Stimulated activated CD4-positive, alpha-beta T cell treated with anti-CD3 and anti-CD28 coated beads, Interleukin-1b, Interleukin-23, amount 100 ng/mL, for 1 hour (primary cell): ENCODE measurements around the gene R3HDM4.
A peak's percentile ranks its signal among the peaks of the same experiment; 100 is the strongest.

Experiments used
- DNase-seq, 2 donors: peaks; one replicate each; pipeline ENCODE4 v3.0.0-alpha.2; 2020; ENCODE audit warnings: low read depth in 2 of 2

Gene R3HDM4

DNA sequence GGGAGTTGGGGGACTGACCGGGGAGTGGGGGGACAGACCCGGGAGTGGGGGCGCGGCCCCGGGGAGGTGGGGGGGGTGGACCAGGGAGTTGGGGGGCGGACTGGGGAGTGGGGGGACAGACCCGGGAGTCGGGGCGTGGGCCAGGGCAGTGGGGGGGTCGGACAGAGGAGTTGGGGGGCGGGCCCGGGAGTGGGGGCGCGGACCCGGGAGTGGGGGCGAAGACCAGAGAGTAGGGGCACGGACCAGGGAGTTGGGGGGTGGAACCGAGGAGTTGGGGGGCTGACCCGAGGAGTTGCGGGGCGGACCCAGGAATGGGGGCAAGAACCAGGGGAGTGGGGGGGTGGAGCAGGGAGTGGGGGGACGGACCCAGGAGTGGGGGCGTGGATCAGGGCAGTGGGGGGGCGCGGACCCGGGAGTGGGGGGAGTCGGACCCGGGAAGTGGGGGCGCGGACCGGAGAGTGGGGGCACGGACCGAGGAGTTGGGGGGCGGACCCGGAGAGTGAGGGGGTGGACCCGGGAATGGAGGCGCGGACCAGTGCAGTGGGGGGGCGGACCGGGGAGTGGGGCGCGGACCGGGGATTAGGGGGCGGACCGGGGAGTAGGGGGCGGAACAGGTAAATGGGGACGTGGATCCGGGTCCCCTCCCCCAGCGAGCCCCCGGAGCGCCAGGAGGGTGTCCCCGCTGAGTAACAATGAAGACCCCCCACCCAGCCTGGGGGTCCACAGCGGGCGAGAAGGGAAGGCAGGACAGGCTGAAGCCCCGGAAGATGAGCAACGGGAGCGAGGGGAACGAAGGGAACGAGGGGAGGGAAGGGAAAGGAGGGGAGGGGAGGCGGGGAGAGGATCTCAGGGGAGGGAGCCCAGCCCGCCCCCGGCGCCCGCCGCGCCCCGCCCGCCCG lies 589 bp downstream of the R3HDM4 start:
- no peak for DNase-seq

DNA sequence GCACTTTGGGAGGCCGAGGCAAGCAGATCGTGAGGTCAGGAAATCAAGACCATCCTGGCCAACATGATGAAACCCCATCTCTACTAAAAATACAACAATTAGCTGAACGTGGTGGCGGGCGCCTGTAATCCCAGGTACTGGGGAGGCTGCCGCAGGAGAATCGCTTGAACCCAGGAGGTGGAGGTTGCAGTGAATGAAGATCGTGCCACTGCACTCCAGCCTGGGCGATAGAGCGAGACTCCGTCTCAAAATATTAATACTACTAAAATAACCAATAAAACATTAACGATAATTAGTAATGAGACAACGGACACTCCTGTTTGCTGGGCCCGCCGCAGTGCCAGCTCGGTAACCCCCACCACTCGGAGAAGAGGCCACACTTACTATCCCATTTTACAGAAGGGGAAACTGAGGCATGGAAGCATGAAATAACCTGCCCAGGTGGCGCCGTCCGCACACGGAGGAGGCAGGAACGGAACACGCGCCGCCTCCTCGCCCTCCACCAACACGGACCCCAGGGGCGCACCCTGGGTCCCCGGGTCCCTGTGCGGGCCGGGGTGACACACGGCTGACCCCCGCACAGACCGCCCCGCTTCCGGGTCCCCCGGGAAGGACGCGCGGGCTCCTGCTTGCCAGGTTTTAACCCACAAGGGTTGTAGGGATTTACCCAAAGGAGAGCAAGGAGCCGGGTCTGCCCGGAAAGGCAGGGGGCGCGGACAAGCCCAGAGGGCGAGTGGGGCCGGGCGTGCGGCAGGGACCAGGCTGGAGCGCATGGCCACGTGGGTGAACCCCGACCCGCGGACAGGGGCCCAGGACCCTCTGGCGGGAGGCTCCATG lies 1.6 kb downstream of the R3HDM4 start:
- DNase-seq, result no peak

DNA sequence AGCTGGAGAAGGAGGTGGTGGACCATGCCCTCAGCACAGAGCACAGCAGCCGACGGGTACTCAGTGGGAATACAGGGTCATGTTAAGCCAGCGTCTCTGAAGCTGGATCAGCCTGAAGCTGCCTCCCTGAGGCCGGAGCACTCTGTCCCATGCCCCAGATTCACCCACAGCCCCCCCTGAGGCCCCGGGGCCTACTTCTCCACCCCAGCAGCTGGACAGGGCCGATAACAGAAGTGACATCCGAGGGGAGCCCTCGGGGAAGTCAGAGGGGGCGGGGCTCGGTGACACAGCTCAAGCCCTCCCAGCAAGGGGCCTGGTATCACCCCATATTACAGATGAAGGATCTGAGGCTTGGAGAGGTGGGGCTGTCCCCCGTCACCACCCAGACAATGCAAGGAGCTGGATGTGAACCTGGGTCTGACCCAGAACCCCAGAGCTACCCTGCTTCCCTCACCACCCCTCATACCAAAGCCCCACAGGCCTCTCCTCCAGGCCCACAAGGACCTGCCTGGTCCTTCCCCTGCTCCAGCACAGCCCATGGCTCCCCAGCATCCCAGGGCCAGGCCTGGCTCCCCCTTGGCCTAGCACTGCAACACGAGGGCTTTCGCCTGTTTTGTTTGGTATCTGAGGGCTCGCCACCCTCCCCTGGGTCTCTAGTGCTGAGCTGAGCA lies 5.7 kb downstream of the R3HDM4 start:
- no peak for DNase-seq

DNA sequence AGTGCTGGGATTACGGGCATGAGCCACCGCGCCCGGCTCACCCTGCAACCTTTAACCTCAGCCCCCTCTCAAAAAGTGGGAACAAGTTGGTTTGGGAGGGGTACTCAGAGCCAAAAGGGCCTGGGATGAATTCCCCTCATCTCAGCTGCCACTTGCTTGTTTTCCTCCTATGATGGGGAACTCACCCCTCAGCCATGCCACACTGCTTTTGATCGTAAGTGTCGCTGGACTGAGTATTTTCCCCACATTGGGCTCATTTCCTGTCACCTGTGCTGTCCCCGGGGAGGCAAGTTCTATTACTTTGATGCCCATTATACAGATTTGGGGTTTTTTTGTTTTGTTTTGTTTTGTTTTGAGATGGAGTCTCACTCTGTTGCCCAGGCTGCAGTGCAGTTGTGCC lies 6.5 kb downstream of the R3HDM4 start:
- DNase-seq, result no peak

DNA sequence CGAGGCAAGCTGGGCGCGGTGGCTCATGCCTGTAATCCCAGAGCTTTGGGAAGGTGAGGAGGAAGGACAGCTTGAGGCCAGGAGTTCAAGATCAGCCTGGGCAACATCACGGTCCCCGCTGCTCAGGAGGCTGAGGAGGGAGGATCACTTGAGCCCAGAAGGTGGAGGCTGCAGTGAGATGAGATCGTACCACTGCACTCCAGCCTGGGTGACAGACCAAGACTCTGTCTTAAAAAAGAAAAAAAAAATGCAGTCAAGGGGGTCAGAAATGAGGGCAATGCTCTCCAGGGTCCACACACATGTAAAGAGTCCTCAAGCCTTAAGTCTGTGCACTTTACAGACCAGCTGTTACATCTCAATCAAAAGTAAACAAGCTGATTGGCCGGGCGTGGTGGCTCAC lies 8.5 kb downstream of the R3HDM4 start:
- DNase-seq, result no peak

DNA sequence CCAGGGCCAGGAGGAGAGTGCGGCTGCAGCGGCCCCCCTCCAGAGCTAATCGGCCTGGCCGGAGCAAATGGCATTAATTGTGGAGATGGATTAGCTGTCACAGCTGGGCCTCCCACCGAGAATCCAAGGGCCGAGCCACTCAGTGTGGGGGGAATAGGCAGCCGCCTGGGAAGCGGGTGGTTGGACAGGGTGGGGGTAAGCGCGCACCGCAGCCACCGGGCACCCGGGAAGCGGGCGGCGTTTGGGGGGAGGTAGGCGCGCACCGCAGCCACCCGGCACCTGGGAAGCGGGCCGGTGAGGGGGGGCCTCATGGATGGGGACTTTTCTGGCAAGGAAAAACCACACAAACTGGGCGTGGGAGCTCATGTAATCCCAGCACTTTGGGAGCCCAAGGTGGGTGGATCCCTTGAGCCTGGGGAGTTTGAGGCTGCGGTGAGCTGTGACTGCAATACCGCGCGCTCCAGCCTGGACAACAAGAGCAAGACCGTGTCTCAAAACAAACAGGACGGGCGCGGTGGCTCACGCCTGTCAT lies 9.7 kb downstream of the R3HDM4 start:
- DNase-seq, result no peak

DNA sequence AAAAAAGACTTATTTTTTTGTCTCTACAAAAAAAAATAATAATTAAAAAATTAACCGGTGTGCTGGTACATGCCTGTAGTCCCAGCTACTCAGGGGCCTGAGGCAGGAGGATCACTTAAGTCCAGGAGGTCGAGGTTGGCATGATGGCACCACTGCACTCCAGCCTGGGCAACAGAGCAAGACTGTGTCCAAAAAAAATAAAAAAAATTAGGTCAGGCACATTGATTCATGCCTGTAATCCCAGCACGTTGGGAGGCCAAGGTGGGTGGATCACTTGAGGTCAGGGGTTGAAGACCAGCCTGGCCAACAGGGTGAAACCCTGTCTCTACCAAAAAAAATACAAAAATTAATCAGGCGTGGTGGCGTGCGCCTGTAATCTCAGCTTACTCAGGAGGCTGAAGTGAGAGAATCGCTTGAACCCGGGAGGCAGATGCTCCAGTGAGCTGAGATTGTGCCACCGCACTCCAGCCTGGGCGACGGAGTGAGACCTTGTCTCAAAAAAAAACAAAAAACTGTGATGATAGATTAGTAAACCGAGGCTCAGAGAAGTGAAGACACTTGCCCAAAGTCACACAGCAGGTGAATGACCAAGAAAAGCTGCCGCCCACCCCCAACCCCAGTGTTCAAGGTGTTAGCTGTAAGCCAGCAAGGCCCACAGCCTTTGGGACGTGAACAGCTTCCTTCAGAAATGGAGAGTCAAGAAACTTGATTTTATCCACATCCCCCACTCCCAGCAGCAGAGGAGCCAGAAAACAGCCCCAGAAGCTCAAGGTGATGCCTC lies 10.4 kb downstream of the R3HDM4 start:
- no peak for DNase-seq

DNA sequence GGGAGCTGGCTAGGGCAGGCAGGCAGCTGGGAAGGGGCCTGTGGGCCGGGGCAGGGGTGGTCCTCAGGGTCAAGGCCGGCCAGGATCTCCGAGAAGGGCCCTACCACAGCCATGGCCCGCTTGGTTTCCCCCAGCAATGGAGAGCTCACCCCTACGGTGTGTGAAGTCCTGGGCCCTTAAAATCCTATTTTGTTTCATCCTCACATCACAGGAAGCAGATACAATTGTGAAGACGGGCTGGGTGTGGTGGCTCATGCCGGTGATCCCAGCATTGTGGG lies 11.0 kb downstream of the R3HDM4 start:
- DNase-seq, result no peak

DNA sequence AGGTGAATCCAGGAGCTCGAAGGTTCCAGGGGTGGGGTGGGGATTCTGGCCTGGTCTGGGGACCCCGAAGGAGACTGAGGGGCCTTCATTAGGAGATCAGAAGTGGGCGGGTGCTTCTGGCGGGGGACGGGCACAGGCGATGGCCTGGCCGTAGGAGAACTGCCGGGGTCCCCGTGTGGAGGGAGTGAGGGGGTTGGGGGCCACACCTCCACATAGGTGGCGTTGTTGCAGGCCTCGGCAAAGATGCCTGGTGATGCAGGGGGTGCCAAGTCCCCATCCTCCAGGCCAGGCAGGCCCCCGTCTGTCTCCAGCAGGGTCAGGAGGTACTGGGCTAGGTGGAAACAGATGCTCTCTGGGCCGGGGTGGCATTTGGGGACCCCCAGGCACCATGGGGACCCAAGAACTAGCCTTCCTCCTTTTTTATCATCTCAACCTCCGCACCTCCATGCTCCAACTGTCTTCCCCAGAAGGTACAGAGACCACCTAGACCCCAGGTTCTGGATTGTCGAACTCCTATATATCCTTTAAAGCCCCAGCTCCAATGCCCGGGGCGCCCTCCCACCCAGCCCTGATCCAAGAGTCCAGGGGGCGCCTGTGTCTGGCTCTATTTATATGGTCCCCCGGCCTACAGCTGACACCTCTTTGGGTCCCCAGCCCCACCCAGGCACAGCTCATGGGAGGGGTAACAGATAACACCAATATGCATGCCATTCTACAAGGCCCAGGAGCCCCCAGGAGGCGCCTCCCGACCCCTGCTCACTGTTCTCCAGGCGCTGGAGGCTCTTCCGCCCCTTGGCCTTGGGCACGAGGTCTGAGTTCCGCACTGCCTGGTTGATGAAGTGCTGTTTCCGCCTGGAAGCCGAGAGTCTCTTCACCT lies 11.6 kb downstream of the R3HDM4 start:
- no peak for DNase-seq

DNA sequence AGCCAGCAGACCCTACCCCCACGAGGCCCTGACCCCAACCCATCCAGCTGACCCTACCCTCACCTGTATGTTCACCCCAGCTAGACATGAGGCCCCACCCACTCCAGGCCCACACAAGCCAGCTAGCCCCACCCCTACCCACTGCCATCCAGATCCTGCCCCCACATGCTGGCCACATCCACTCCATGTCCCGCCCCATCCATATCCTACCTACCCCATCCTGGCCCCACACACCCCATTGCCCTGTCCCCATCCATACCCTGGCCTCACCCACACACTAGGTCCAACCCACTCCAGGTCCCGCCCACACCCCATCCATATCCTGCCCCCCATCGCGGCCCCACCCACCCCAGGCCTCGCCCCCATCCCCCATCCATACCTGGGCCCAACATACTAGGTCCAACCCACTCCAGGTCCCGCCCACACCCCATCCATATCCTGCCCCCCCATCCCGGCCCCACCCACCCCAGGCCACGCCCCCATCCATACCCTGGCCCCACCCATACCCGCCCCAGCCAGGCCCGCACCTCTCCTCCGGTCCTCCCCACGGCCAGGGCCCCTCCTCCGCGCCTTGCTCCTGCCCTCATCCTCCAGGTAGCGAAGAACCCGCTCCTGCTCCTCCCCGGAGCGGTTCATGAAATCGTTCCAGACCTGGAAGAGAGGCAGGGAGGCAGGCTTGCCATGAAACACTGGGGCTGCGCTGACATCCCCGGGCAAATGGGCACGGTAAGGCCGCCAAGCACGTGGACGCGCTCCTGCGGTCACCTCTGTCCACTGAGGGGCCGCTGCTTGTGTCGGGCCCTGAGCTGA lies 12.5 kb downstream of the R3HDM4 start:
- no peak for DNase-seq

DNA sequence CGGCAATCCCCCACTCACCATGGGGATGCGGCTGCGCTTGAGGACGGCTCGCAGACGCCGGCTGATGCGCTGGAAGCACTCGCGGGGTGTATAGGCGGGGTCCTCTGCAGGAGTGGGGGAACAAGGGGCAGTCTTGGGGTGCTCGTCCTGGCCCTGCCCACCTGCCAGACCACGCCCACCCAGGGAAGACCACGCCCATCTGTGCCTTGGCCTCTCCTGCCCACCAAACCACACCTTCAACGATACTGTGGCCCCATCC lies 13.0 kb downstream of the R3HDM4 start:
- DNase-seq, result no peak

DNA sequence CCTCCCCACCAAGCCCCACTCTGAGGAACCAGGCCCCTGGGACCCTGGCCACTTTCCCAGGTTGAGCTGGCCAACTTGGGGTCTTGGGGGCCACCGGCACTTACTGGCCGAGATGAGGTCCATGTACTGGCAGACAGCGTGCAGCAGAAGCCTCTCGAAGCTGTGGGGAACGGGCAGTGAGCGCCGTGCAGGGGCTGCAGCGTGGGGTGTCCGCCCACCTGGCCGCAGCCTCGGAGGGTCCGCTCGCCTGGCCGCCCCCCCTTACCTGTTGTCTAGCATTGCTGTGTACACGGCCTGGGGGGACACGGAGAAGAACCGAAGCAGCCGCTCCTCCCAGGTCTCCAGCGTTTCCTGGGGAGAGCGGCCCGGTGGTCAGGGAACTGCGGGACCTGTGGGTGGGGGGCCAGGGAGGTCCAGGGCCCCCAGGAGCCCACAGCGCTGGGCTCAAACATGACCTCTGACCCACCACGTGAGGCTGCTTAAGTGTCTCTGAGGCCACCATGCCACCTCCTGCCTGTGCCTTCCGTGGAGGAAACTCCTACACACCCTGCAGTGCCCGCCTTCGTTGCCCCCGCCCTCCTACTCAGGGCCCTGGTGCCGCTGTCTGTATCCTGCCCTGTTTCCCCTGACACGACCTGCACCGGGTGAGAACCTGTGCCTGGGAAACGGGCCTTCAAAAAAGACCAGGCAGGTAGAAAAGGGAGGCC lies 13.5 kb downstream of the R3HDM4 start:
- DNase-seq, result no peak

DNA sequence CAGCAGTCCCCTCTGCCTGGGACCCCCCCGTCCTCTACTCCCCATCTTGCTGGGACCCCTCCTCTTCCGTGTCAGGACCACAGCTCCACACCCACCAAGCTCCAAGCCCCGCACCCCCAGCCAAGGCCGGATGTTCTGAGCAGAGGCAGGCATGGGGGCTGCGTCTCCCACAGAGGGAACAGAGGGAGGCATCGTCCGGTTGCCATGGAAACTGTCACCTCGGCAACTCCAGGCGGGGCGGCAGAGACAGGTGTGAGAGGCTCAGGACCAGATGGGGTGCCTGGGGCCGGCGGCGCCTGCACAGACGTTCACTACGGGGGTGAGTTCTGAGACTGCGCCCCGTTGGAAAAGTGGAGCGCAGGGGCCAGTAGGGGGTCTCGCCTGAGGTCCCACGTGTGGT lies 14.4 kb downstream of the R3HDM4 start:
- DNase-seq, result no peak

DNA sequence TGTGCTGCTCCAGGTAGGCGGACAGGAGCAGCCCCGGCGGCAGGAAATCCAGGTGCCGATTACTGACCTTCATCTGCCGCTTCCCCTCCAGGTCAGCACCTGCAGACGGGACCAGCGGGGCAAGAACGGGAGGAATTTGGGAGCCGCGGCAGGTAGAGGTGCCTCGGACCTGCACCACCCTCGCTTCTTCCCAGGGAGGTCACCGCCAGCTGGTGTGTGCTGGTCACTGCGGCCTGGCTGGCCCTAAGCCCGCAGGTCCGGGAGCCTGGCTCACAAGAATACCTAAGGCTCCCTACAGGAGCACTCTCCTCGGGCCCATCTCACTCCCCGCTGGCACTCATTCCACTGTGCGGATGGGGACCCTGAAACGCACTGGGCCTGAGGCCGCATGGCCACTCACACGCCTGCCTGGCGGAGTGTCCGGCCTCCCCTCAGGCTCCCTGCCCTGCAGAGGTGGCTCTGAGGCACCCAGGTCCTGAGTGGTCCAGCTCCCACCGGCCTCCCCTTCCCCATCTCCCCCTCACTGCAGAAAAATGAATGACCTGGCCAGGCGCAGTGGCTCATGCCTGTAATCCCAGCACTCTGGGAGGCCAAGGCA lies 15.5 kb downstream of the R3HDM4 start:
- no peak for DNase-seq

DNA sequence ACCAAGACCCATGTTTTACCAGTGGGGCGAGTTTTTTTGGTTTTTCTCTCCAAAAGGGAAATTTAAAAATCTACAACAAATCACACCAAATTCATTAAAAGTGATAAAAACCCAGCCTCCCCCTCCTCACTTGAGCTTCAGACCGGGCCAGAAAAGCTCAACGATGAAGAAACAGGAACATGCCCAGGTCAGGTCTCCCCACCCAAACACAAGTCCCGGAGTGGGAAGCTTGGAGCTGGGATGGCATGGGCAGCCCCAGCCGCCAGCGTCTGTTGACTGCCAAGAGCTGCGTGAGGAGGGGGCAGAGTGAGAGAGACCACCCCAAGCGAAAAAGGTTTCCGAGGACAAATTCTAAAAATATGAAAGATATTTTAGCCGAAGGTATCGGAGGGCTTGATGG lies 16.0 kb downstream of the R3HDM4 start:
- no peak for DNase-seq

DNA sequence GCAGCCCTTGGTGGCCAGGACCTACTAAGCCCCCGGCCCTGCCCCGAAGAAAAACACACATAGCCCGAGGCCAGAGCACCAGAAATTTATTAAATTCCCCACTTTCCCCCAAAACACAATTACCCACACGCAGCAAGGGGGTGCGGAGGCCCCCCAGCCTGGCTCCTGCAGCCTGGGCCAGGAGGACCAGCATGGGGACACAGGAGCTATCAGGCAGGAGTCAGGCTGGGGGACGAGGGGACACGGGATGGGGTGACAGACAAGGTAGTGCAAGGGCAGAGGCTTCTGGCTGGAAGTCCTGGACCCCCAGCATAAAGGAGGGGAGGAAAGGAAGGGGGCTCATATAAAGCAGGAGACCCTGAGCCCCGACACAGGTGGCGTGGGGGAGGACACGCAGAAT lies 16.6 kb downstream of the R3HDM4 start:
- no peak for DNase-seq

DNA sequence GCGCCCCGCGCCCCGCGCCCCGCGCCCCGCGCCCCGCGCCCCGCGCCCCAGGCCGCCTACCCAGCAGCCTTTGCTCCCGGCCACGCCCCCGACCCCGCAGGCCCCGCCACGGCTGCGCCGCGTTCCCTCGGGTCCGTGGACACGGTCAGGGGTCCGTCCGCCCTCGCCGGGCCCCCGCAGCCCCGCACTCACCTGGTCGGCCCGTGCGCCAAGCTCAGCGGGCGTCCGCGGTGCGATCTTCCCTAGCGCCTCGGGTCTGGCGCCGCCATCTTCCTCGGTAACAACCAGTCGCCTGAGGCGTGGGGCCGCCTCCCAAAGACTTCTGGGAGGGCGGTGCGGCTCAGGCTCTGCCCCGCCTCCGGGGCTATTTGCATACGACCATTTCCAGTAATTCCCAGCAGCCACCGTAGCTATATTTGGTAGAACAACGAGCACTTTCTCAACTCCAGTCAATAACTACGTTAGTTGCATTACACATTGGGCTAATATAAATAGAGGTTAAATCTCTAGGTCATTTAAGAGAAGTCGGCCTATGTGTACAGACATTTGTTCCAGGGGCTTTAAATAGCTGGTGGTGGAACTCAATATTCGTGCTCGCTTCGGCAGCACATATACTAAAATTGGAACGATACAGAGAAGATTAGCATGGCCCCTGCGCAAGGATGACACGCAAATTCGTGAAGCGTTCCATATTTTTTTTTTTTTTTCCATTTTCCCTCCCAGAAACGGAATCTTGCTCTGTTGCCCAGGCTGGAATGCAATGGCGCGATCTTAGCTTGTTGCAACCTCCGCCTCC lies 19.9 kb downstream of the R3HDM4 start, which contains the start of the genes MED16 and RNU6-9:
Gene MED16, minus strand, starts transcription at position 294 of the 796 bp plus-strand sequence. CDS start 2,056 bp downstream, outside the sequence.
Gene RNU6-9, plus strand, starts transcription at position 591 of the 796 bp plus-strand sequence.
- DNase-seq, result peak; percentile 73
